Measurements from ENCODE around the gene ABLIM2.

The ABLIM2 gene

DNA sequence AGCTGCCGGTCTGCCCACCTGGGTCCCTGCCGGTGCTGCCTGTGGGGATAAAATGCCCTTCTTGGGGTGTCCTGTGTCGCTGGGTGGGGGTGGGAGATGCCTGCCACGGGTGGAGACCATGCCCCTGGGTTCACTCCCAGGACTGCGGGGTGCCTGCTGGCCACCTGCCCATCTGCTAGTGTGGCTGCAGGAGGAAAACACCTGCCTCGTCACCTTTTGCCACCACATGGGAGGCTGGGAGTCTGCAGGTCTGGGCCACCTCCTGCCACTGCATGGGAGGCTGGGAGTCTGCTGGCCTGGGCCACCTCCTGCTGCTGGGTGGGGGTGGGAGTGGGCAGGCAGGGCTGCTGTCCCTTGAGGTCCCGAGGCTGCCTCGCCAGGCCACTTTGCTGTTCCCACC is 160.2 kb downstream of the ABLIM2 start:
- DNase-seq = no peak

- no peak for DNase-seq
These were observed 162.7 kb downstream of the ABLIM2 start for GRCh38 chr4:7995866-7996265.

DNA sequence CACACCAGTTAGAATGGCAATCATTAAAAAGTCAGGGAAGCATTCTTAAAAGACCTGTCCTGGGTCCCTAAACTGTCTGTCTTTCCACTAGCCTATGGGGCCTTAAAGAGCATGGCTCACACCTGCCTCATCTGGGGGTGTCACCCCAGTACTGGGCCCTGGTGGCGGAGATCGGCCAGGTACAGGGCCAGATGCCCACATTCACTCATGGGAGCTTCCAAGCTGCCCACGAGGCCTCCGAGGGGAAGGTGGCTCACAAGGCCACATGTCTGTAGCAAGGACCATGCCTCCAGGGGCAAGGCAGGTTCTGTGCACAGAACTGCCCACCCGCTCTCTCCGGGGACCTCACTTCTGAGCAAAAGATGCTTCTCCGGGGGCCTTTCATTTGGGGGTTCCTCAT is 163.5 kb downstream of the ABLIM2 start:
- DNase-seq = no peak

DNA sequence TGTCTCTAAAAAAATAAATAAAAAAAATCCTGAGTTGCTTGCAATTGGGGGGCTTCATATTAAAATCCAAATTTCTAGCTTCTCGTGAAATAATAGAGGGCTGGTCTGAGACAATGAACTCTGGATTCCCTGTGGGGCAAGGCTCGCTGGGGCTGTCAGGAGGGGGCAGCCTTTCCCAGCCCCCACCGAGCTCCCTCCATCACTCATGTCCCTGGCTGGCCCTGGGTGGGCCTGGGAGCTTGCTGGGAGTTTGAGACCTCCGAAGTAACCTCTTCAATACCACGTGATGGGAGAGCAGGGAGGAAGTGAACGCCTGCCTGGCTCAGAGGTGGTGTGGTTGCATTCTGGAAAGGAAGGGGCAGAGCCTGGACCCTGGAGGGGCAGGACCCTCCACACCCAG is 164.9 kb downstream of the ABLIM2 start:
- DNase-seq = no peak

GRCh38 chr4:7992846-7993245 is 165.8 kb downstream of the ABLIM2 start:
- no peak for DNase-seq

DNA sequence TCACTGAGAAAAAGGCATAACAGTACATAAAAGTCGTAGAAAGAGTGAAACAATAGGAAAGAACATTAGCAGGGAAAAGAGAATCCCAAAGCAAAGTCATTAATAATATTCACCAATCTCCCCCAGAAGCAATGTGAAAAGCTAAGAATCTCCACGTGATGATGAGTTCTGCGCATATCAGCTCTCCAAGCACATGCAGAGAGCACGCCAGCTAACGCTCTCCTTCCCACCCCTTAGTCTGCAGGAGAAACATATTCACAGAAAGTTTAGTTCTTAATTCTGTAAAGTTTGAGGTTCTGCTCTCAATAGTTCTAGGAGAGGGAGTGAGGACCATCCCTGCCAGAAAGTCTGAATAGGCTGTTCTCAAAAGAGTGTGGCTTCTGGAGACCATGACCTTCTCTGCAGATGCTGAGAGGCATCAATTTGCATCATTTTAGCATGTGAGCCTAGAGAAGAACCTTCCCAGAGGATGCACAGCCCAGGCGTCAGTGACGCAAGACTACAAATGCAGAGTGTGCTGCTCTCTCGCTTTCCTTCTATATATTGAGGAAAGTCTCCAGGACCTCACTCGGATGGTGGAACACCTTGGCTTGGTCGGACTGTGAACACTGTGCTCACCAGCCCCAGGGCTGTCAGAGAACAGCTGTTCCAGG is 167.7 kb downstream of the ABLIM2 start:
- no peak for DNase-seq

GRCh38 chr4:7989654-7990053 is 169.0 kb downstream of the ABLIM2 start:
- DNase-seq = no peak

DNA sequence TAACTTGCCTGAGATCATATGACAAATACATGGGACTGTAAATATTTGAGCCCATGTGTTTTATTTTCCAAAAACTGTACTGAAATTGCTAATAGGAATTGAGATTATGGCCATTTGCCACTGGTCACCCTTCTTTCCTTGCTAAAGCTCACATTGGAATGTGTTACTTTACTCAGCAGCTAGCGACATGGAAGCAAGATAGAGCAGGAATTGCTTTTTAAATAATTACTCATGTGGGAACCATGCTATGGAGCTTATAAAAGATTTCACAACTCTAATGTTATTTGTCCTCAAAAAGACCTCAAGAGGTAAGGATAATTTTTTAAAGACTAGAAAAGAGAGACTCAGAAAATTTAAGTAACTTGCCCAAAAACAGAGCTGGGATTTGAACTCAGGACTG is 170.2 kb downstream of the ABLIM2 start:
- DNase-seq = no peak

DNA sequence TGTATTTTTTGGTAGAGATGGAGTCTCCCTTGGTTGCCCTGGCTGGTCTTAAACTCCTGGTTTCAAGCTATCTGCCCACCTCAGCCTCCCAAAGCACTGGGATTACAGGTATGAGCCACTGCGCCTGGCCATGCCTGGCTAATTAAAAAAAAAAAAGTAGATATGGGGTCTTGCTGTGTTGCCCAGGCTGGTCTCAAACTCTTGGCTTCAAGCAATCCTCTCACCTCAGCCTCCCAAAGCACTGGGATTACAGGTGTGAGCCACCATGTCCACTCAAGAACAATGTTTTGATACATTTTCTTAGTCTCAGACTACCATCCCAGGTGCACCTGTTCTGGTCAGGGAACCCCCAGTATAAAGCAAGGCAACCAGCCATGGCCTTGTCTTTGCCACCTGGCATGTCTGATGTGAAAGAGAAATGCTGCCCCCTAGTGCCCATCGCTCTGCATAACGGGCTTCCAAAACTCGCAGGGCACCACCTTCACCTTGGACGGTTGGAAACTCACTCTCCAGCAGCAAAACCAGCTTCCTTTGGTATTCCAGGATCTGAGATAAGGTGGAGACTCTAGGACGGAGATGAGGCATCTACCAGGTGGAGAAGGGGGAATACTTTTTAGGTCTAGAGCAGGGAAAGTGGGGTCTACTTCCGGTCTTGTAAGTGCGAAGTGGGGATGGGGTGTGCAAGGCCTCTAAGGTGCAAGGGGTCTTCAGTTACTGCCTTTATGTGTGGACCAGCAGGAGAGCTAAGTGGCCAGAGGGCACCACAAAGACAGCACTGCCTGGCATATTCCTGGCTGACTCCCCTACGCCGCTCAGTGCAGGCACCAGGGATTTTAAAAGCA is 171.2 kb downstream of the ABLIM2 start:
- peak; percentile 74 for DNase-seq

DNA sequence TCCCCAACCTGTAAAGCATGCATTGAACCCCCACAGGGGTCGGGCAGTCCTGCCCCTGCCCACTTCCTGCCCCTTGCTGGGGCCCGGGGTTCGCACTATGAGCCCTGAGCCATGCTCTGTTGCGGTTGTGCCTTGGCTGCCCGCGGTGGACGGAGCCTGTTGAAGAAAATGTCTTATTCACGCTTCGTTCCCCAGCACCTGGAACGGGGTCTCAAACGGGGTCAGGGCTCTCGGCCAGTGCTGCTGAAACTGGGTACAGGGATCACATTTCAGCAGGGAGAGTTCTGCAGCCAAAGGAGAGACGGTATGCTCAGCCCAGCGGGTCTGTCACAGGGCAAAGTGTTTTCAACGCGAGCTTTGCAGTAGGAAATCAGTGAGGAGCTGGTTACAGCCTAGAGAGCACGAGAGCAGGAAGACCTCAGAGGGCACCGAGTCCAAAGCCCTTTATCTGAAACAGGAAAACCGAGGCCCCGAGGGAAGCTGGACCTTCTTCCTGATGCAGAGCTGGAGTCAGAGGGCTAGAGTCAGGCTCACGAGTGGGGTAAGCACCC is 172.6 kb downstream of the ABLIM2 start:
- no peak for DNase-seq

DNA sequence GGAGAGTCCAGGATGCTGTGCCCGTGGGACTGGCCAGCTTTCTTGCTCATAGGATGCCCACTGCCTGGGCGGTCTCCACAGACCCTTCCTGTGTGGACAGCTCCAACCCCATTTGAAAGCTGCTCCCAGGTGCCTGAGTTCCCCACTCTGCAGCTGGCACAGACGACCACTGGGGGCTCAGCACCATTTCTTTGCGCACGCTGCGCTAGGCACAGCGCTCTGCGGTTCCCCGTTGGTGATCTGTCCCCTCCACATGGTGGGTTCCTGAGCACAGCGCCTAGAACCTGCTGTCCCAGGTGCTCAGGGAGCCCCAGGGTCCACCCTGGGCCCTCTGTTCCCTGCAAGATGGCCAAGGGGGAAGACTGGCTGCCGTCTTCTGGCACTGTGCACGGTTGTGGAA is 173.5 kb downstream of the ABLIM2 start:
- DNase-seq = no peak

DNA sequence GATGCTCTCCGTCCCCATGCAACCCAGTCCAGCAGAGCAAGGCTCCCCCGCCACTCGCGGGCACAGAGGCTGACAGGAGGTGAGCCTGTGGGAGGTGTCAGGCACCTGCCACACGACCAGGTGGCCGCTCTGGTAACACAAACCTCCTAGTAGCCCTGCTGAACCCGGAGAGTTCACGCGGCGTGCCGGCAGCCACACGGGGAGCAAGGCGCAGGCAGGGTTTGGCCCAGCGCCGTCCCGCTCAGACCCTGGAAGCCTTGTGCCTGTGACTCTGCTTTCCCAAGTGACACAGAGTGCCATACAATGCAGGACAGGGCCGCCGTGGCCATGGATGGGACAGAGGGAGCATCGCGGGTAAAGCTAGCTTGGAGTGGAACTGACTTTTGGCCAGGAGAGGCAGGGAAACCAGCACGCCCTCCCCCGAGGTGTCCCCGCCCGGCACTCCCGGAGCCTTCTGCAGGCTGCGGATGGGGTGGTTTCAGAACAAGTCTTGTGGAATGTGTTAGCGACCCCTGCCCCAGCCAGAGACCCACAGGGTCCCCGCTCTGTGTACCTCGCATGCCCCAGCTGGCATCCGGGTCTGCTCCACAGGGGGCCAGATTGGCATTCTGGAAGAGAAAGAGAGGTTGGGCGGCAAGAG is 174.2 kb downstream of the ABLIM2 start:
- DNase-seq = no peak

DNA sequence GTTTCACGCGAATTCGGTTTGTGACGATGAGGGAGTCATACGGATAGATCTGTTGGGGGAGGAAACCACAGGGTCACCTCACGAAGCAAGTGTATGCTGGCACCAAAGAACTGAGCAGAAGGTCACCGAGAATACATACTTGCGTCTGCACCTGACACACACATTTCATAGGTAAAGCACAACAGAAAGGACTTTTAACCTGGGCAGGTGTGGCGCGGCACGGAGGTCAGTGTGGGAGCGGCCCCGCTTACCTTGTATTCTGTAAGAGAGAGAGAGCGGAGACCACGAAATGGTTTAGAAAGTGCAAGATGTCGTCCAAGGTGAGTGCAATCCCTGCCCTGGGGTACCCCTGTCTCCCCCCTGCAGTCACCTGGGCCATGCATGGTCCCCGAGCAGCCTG is 175.3 kb downstream of the ABLIM2 start:
- DNase-seq = no peak

DNA sequence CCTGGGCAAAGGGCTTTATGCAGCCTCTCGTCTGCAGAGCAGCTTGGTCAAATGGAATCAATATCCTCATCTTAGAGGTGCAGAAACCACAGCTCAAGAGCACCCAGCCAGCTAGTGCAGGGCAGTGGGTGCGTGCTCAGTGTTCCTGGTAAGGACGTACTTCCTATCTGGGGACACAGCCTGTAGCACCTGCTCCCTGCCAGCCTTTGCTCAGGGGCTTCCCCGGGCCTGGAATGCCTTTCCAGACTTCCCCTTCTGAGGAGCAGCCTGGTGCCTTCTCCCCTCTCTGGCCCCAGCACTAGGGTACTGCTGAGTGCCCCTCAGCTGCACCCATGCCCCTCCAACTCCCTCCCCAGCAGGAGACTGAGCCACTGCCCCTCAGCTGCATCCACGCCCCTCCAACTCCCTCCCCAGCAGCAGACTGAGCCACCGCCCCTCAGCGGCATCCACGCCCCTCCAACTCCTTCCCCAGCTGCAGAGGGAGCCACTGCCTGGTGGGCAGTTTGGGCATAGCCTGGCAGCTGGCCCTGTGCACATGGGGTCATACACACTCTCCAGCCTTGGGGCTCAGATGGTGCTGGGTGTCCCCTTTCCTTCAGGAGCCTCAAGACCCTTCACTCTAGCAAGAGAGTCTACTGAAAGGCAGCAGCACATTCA is 176.7 kb downstream of the ABLIM2 start:
- no peak for DNase-seq

DNA sequence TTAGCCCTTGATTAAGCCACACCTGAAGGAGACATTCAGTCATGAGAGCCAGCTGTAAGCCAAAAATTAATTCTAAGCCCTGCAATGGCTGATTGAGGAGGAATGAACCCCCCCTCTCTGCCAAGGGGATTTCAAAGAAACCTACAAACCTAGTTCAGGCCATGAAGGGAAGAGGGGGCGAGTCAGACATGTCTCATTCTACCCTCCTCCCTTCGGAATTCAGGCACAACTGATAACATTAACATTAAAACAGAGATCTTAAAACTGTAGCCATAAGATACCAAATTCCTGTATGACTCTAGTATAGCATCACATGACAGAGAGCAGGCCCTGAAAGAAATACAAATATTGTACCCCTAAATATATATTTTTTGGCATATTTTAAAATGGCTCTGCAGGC is 178.6 kb downstream of the ABLIM2 start:
- no peak for DNase-seq

DNA sequence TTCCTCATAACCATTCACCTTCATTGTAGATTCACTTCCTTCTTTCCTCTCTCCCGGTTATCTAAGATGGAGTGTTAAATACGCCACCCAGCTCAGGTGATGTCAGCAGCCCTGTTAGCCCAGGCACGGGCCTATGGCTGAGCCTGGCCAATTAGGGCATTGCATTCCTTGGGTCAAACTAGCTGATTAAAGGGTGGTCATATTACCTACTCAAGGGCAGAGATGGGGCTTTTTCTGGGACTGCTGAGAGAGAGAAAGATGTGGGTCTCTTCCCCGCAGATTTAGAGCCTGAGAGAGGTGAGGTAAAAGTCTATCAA is 179.0 kb downstream of the ABLIM2 start:
- DNase-seq = no peak

DNA sequence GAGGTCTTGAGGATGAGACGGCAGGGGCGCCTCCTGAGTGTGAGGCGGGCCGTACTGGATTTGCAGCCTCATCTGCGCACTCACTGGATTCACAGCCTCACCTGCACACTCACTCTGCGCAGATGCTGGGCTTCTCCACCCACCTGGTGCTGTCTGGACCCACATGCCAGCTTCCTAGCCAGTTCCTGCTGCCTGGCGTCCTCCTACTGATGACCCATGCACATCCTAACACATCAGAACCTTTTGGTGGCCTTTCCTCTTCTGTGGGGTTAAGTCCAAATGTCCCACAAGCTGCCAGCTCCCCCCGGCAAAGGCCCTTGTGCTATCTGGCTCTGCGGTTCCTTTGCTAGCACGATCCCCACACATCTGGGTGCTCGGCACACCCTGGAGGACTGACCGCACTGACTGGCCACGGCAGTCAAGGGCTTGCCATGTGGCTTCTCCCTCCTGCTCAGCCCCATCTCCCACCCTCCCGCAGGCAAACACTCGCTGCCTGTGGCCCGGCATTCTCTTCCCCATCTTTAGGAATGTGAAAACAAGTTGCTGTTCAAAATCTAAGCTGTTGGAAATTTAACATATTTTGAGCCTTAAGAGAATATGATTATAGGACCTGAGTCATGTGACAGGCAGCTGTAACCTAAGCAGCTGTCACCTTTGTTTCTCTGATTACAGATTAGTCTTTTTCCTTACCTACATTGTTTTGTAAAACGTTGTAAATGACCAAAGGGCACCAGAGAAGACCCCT is 179.5 kb downstream of the ABLIM2 start:
- no peak for DNase-seq

GRCh38 chr4:7978489-7978888 is 180.1 kb downstream of the ABLIM2 start:
- no peak for DNase-seq

DNA sequence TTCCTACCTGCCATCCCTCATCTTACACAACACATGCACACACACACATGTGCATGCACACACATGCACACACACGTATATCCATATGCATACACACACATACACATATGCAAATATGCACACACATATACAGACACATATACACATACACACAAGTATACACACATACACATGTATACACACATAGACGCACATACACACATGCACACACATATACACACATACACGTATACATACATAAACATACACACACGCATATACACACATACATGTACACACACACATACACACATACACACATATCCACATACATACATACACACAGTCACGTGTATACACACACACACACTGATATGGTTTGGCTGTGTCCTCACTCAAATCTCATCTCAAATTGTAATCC is 182.0 kb downstream of the ABLIM2 start:
- no peak for DNase-seq

DNA sequence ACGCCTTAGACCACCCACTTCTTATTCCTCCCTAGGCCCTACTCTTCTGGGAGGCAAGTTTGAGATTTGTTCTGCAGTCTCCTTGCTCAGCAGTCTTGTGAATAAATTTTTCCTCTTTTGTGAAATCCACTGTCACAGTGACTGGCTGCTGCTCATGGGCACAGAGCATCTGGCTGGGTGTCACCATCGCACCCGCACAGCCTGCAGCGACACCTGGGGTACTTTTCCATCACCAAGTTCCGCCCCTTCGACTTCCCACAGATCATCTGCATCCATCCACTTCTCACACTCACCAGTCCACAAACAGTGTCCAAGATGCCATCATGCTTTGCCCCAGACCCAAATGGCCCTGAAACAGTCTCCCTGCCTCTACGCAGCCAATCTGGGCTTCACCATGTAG is 182.6 kb downstream of the ABLIM2 start:
- no peak for DNase-seq

DNA sequence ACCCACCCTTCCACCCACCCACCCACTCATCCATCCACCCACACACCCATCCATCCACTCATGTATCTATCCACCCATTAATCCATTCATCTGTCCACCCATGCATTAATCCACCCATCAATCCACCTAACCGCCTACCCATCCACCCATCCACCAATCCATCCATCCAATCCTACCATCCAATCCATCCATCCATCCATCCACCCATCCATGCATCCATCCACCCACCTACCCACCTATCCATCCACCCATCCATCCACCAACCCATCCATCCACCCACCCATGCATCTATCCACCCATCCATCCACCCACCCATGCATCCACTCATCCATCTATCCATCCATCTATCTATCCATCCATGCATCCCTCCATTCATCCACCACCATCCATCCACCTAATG is 184.2 kb downstream of the ABLIM2 start:
- DNase-seq = no peak

DNA sequence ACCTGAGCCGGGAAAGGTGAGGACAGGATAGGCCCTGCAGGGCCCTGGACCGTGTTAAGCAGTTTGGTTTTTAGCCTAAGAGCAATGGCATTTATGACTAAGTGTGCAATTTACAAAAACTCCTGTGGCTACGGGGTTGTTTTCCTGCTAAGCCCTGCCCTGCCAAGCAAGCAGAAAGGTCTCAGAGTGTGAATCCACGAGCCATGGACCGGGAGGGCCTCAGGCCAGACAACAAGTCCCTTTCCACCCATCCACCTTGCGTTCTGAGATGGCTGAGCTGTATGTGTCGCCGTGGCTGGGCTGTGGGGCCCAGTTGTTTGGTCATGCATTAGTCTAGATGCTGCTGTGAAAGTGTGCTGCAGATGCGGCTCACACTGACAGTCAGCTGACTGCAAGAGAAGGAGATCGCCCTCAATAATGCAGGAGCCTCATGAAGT is 185.1 kb downstream of the ABLIM2 start:
- DNase-seq = no peak

Measured in activated gamma-delta T cell treated with Interleukin-2 at 50 U/mL for 16 hours (primary cell).